ENCODE measurements around the gene POR.

POR gene

GRCh38 chr7:75880242-75880641 lies 34.7 kb upstream of the POR start:
- TF ChIP-seq CTCF (IDR thresholded peaks at IDR 0.05): no peak

- no peak for TF ChIP-seq CTCF (IDR thresholded peaks at IDR 0.05)
Observed at GRCh38 chr7:75881436-75882095, 33.4 kb upstream of the POR start.

- no peak for TF ChIP-seq CTCF (IDR thresholded peaks at IDR 0.05)
Observed at GRCh38 chr7:75884476-75884875, 30.5 kb upstream of the POR start.

GRCh38 chr7:75885036-75885435 lies 29.9 kb upstream of the POR start:
- TF ChIP-seq CTCF (IDR thresholded peaks at IDR 0.05): no peak

- no peak for TF ChIP-seq CTCF (IDR thresholded peaks at IDR 0.05)
Observed at GRCh38 chr7:75887669-75888369, 27.1 kb upstream of the POR start.

GRCh38 chr7:75888464-75889222 lies 26.3 kb upstream of the POR start:
- TF ChIP-seq CTCF (IDR thresholded peaks at IDR 0.05): no peak

GRCh38 chr7:75889223-75889825 lies 25.6 kb upstream of the POR start:
- TF ChIP-seq CTCF (IDR thresholded peaks at IDR 0.05): no peak

Measured in LNCAP (cell line).